Mesenchymal stem cell (in vitro differentiated cells and primary cell): ENCODE results near the gene PTPRD.

ENCODE experiments used
- DNase-seq: peaks from one replicate; pipeline ENCODE4 v3.0.0-alpha.2; 2013
- H2AFZ ChIP-seq: one replicate; pipeline ENCODE4 v1.6.1; 2013; ENCODE audit warnings: low read depth, mild to moderate bottlenecking, control low read depth, inconsistent platforms, low read length, moderate library complexity
- H2AK5ac ChIP-seq: 2 replicates; pipeline ENCODE4 v1.6.1; 2013; ENCODE audit warnings: low read length, moderate library complexity, mild to moderate bottlenecking, inconsistent platforms; ENCODE audit not compliant: severe bottlenecking
- H2BK120ac ChIP-seq: one replicate; pipeline ENCODE4 v1.6.1; 2013; ENCODE audit warnings: low read depth, mild to moderate bottlenecking, inconsistent platforms, low read length, moderate library complexity
- H2BK12ac ChIP-seq, 2 experiments: one replicate each; pipeline ENCODE4 v1.6.1; 2013; ENCODE audit warnings: inconsistent platforms in 2 of 2, low read length in 2 of 2, mild to moderate bottlenecking in 2 of 2, moderate library complexity in 2 of 2, control low read depth in 1 of 2
- H2BK15ac ChIP-seq: one replicate; pipeline ENCODE4 v1.6.1; 2013; ENCODE audit warnings: mild to moderate bottlenecking, low read depth, inconsistent platforms; ENCODE audit not compliant: poor library complexity, severe bottlenecking
- H2BK5ac ChIP-seq: 2 replicates; pipeline ENCODE4 v1.6.1; 2013; ENCODE audit warnings: low read depth, mild to moderate bottlenecking, low read length, control low read depth, inconsistent platforms; ENCODE audit not compliant: poor library complexity, severe bottlenecking
- H3K14ac ChIP-seq, 2 experiments: one replicate each; pipeline ENCODE4 v1.6.1; 2013; ENCODE audit warnings: inconsistent platforms in 2 of 2, low read length in 2 of 2, control low read depth in 1 of 2, mild to moderate bottlenecking in 1 of 2, moderate library complexity in 1 of 2
- H3K18ac ChIP-seq, 2 experiments: one replicate each; pipeline ENCODE4 v1.6.1; 2013; ENCODE audit warnings: inconsistent platforms in 2 of 2, low read length in 2 of 2, control low read depth in 1 of 2, low read depth in 1 of 2, mild to moderate bottlenecking in 1 of 2
- H3K23ac ChIP-seq, 2 experiments: one replicate each; pipeline ENCODE4 v1.6.1; 2013; ENCODE audit warnings: inconsistent platforms in 2 of 2, low read length in 2 of 2, mild to moderate bottlenecking in 2 of 2, moderate library complexity in 2 of 2, control low read depth in 1 of 2
- H3K27ac ChIP-seq: 2 replicates; pipeline ENCODE4 v1.5.1; 2013; ENCODE audit warnings: mild to moderate bottlenecking, moderate library complexity, low read length, control low read depth, inconsistent platforms; ENCODE audit not compliant: poor library complexity, severe bottlenecking
- H3K27me3 ChIP-seq, 2 experiments: 2 replicates each; pipeline versions ENCODE4 v1.6.1 to v1.7.0; 2013; ENCODE audit warnings: low read length in 2 of 2, mild to moderate bottlenecking in 2 of 2, moderate library complexity in 2 of 2, control low read depth in 1 of 2, inconsistent platforms in 1 of 2; ENCODE audit not compliant: control insufficient read depth in 1 of 2, insufficient read depth in 1 of 2
- H3K36me3 ChIP-seq, 2 experiments: 2 replicates each; pipeline versions ENCODE4 v1.6.1 to v1.7.0; 2013; ENCODE audit warnings: low read length in 2 of 2, control low read depth in 1 of 2, inconsistent platforms in 1 of 2, low read depth in 1 of 2, mild to moderate bottlenecking in 1 of 2; ENCODE audit not compliant: insufficient read depth in 2 of 2, control insufficient read depth in 1 of 2
- H3K4ac ChIP-seq, 2 experiments: one replicate each; pipeline ENCODE4 v1.6.1; 2013; ENCODE audit warnings: inconsistent platforms in 2 of 2, low read length in 2 of 2, mild to moderate bottlenecking in 2 of 2, moderate library complexity in 2 of 2, control low read depth in 1 of 2, low read depth in 1 of 2
- H3K4me1 ChIP-seq: 2 replicates; pipeline ENCODE4 v1.6.1; 2013; ENCODE audit warnings: low read depth, low read length, control low read depth; ENCODE audit not compliant: control insufficient read depth, insufficient read depth
- H3K4me2 ChIP-seq: 2 replicates; pipeline ENCODE4 v1.6.1; 2013; ENCODE audit warnings: low read length, mild to moderate bottlenecking, inconsistent platforms; ENCODE audit not compliant: poor library complexity, severe bottlenecking
- H3K4me3 ChIP-seq, 2 experiments: 2 replicates each; pipeline versions ENCODE4 v1.5.1 to v1.7.0; 2013; ENCODE audit warnings: low read length in 2 of 2, mild to moderate bottlenecking in 2 of 2, control low read depth in 1 of 2, low read depth in 1 of 2; ENCODE audit not compliant: insufficient read depth in 1 of 2
- H3K79me1 ChIP-seq: replicated peaks from 2 replicates; pipeline ENCODE4 v1.6.1; 2013; ENCODE audit warnings: mild to moderate bottlenecking, control low read depth, low read length, inconsistent platforms; ENCODE audit not compliant: poor library complexity, severe bottlenecking
- H3K9ac ChIP-seq: 2 replicates; pipeline ENCODE4 v1.7.0; 2013; ENCODE audit warnings: mild to moderate bottlenecking, low read length, moderate library complexity
- H3K9me3 ChIP-seq: 2 replicates; pipeline ENCODE4 v1.7.0; 2013; ENCODE audit warnings: mild to moderate bottlenecking, low read length; ENCODE audit not compliant: control insufficient read depth
- H4K8ac ChIP-seq: one replicate; pipeline ENCODE4 v1.6.1; 2013; ENCODE audit warnings: inconsistent platforms, mild to moderate bottlenecking, low read length, moderate library complexity
- H4K91ac ChIP-seq: one replicate; pipeline ENCODE4 v1.6.1; 2013; ENCODE audit warnings: mild to moderate bottlenecking, low read length, inconsistent platforms
- WGBS: methylation state at CpG from one replicate; pipeline ENCODE4 v1.1.7; 2013; ENCODE audit warnings: mixed read lengths; 5-methylcytosine and 5-hydroxymethylcytosine counted together

Gene PTPRD

GRCh38 chr9:8412327-8412726 is 2200.5 kb downstream of the PTPRD start:
- H3K36me3 ChIP-seq, result no peaks in the 10 kb centered on the region
- H3K79me1 ChIP-seq, result no peaks in the 10 kb centered on the region
- H3K23ac ChIP-seq, result no peak overlapping the region
- H3K9ac ChIP-seq, result no peak overlapping the region
- H3K27me3 ChIP-seq, result no peaks in the 10 kb centered on the region
- no peak overlapping the region for H3K4ac ChIP-seq
- no peak overlapping the region for H2BK5ac ChIP-seq
- no peak for DNase-seq
- no peaks in the 10 kb centered on the region for H3K9me3 ChIP-seq
- no peak overlapping the region for H3K14ac ChIP-seq
- no peak overlapping the region for H4K91ac ChIP-seq
- no peaks in the 10 kb centered on the region for H3K4me1 ChIP-seq
- no peak overlapping the region for H3K4me3 ChIP-seq
- 97% methylated on average over 2 of the region's 3 CpGs for WGBS
- no peak overlapping the region for H4K8ac ChIP-seq
- H3K4me2 ChIP-seq, result no peak overlapping the region
- no peak overlapping the region for H2BK12ac ChIP-seq
- no peak overlapping the region for H2AFZ ChIP-seq
- no peak overlapping the region for H3K27ac ChIP-seq
- no peak overlapping the region for H2BK120ac ChIP-seq
- H3K18ac ChIP-seq, result no peak overlapping the region
- H2BK15ac ChIP-seq, result no peak overlapping the region
- H2AK5ac ChIP-seq, result no peak overlapping the region

GRCh38 chr9:8408575-8409190 is 2204.1 kb downstream of the PTPRD start:
- no peak for DNase-seq
- H3K27ac ChIP-seq, result no peak overlapping the region
- WGBS, result 94% methylated on average over 7 of the region's 9 CpGs

DNA sequence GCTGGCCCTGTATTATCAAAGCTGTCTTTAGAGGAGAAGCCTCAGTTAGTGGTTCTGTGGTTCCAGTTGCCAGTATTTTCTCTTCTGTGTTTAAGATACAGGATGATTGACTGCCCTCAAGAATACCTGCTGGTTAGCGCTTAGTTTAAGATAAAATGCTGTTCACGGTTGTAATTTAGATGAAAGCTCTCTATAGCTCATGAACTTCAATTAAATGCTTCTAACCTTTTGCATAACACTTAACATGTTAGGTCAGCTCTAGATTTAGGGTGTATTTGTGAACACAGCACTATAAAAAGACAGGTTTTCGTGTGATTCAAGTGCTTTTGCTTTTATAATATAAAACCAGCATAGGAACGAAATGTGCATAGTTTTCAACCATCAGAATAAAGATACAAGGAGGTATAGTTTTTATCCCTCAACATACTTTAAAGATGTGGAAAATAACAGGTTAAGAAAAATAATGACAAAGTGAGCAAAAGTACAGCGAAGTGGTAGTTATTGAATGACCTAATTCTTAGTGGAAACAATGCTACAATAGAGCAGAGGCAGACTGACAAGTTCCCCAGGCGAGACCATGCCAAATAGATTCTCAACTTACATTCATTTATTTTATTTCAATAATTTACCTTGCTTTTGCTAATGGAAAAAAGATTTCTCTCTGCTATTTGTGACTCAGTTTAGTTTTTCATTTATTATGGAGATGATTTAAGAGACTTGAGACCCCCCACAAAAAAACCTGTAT is 2210.7 kb downstream of the PTPRD start:
- DNase-seq, result no peak
- no peaks in the 10 kb centered on the region for H3K27me3 ChIP-seq
- H3K23ac ChIP-seq, result no peak overlapping the region
- H4K8ac ChIP-seq, result no peak overlapping the region
- no peaks in the 10 kb centered on the region for H3K79me1 ChIP-seq
- no peak overlapping the region for H2AK5ac ChIP-seq
- no peak overlapping the region for H3K4me2 ChIP-seq
- H4K91ac ChIP-seq, result no peak overlapping the region
- no peak overlapping the region for H3K9ac ChIP-seq
- no peaks in the 10 kb centered on the region for H3K36me3 ChIP-seq
- H2BK12ac ChIP-seq, result no peak overlapping the region
- H2BK120ac ChIP-seq, result no peak overlapping the region
- no peak overlapping the region for H3K14ac ChIP-seq
- H2BK15ac ChIP-seq, result no peak overlapping the region
- no peak overlapping the region for H2BK5ac ChIP-seq
- no peak overlapping the region for H3K4ac ChIP-seq
- no peaks in the 10 kb centered on the region for H3K9me3 ChIP-seq
- WGBS, result no CpG with 5 or more reads among the region's 6 CpGs
- no peak overlapping the region for H3K27ac ChIP-seq
- no peak overlapping the region for H3K18ac ChIP-seq
- no peak overlapping the region for H3K4me3 ChIP-seq
- H2AFZ ChIP-seq, result no peak overlapping the region
- no peaks in the 10 kb centered on the region for H3K4me1 ChIP-seq

More at GRCh38 chr9:8408575-8409190, 2204.1 kb downstream of the PTPRD start:
- H3K4me3 ChIP-seq, result no peak overlapping the region
- H3K36me3 ChIP-seq, result no peaks in the 10 kb centered on the region
- no peaks in the 10 kb centered on the region for H3K27me3 ChIP-seq
- no peak overlapping the region for H2BK12ac ChIP-seq
- H2BK120ac ChIP-seq, result no peak overlapping the region
- H3K79me1 ChIP-seq, result no peaks in the 10 kb centered on the region
- H2AK5ac ChIP-seq, result no peak overlapping the region
- H3K18ac ChIP-seq, result no peak overlapping the region
- no peak overlapping the region for H3K23ac ChIP-seq
- H2AFZ ChIP-seq, result no peak overlapping the region
- H3K4me2 ChIP-seq, result no peak overlapping the region
- no peak overlapping the region for H2BK5ac ChIP-seq
- no peak overlapping the region for H2BK15ac ChIP-seq
- H4K8ac ChIP-seq, result no peak overlapping the region
- H4K91ac ChIP-seq, result no peak overlapping the region
- no peaks in the 10 kb centered on the region for H3K4me1 ChIP-seq
- H3K9me3 ChIP-seq, result no peaks in the 10 kb centered on the region
- H3K9ac ChIP-seq, result no peak overlapping the region
- H3K14ac ChIP-seq, result no peak overlapping the region
- no peak overlapping the region for H3K4ac ChIP-seq

- Histone ChIP-seq H3K18ac (no peak overlapping the region), H3K23ac (no peak overlapping the region), H2BK120ac (no peak overlapping the region), H3K79me1 (no peaks in the 10 kb centered on the region), H2AK5ac (no peak overlapping the region), H4K91ac (no peak overlapping the region), H3K4me3 (no peak overlapping the region), H3K4ac (no peak overlapping the region), H3K14ac (no peak overlapping the region), H3K4me1 (no peaks in the 10 kb centered on the region), H2BK15ac (no peak overlapping the region), H3K9ac (no peak overlapping the region), H2AFZ (no peak overlapping the region), H2BK5ac (no peak overlapping the region), H3K4me2 (no peak overlapping the region), H3K27ac (no peak overlapping the region), H3K36me3 (no peaks in the 10 kb centered on the region), H3K9me3 (no peaks in the 10 kb centered on the region), H4K8ac (no peak overlapping the region), H3K27me3 (no peaks in the 10 kb centered on the region), H2BK12ac (no peak overlapping the region)
- DNase-seq, result no peak
- WGBS, result 75% methylated on average over 1 of the region's 1 CpG
Observed at GRCh38 chr9:8400378-8400777, 2212.4 kb downstream of the PTPRD start.
